Measurements from ENCODE around the gene MSH4. TPM values are rescaled to one million over a fixed set of nuclear protein-coding genes. Genes with fewer than 3 reads are reported as not detected.
"Not testable (repeated sequence)": the region's sequence is repeated elsewhere in the genome, so short reads cannot be mapped to it uniquely, and the experiment has no call there.

MSH4 gene
- total RNA-seq (2014; rRNA removed; shearing (Covaris generic)) = 0.10 TPM in 1 of 2 replicates, not detected in the other
- not detected in 2 replicates for polyA plus RNA-seq (2014; cell fraction: nucleus; rRNA removed)

GRCh38 chr1:75796376-75797272 lies at the start of gene MSH4:
Gene MSH4 (plus strand): TSS chr1:75796882. CDS start chr1:75796986, 104 bp downstream.
- DNase-seq (ENCODE audit: extremely low read depth, low read depth) = no peak

- not testable (repeated sequence) for DNase-seq (ENCODE audit: extremely low read depth, low read depth)
Measured at GRCh38 chr1:75757210-75757609, 39.5 kb upstream of the MSH4 start.

- not testable (repeated sequence) for DNase-seq (ENCODE audit: extremely low read depth, low read depth)
Measured at GRCh38 chr1:75758543-75758942, 38.1 kb upstream of the MSH4 start.

- no peak for DNase-seq (ENCODE audit: extremely low read depth, low read depth)
Measured at GRCh38 chr1:75764057-75764655, 32.5 kb upstream of the MSH4 start.

- DNase-seq (ENCODE audit: extremely low read depth, low read depth) = no peak
Measured at GRCh38 chr1:75765697-75766355, 30.9 kb upstream of the MSH4 start.

GRCh38 chr1:75768016-75768415 lies 28.7 kb upstream of the MSH4 start:
- DNase-seq (ENCODE audit: extremely low read depth, low read depth) = no peak

- DNase-seq (ENCODE audit: extremely low read depth, low read depth) = no peak
Measured at GRCh38 chr1:75770761-75771160, 25.9 kb upstream of the MSH4 start.

- DNase-seq (ENCODE audit: extremely low read depth, low read depth) = no peak
Measured at GRCh38 chr1:75771978-75772377, 24.7 kb upstream of the MSH4 start.

- not testable (repeated sequence) for DNase-seq (ENCODE audit: extremely low read depth, low read depth)
Measured at GRCh38 chr1:75777812-75778211, 18.9 kb upstream of the MSH4 start.

- DNase-seq (ENCODE audit: extremely low read depth, low read depth) = not testable (repeated sequence)
Measured at GRCh38 chr1:75778694-75779093, 18.0 kb upstream of the MSH4 start.

GRCh38 chr1:75780183-75780582 lies 16.5 kb upstream of the MSH4 start:
- not testable (repeated sequence) for DNase-seq (ENCODE audit: extremely low read depth, low read depth)

- DNase-seq (ENCODE audit: extremely low read depth, low read depth) = not testable (repeated sequence)
Measured at GRCh38 chr1:75783920-75784319, 12.8 kb upstream of the MSH4 start.

- no peak for DNase-seq (ENCODE audit: extremely low read depth, low read depth)
Measured at GRCh38 chr1:75785320-75785982, 11.2 kb upstream of the MSH4 start.

GRCh38 chr1:75785983-75786853 lies 10.5 kb upstream of the MSH4 start, which contains the start of gene RABGGTB:
Gene RABGGTB (plus strand): TSS chr1:75786256. CDS start chr1:75786272, 16 bp downstream.
- DNase-seq (ENCODE audit: extremely low read depth, low read depth) = peak; percentile 92

- no peak for DNase-seq (ENCODE audit: extremely low read depth, low read depth)
Measured at GRCh38 chr1:75786901-75787493, 9.7 kb upstream of the MSH4 start.

- no peak for DNase-seq (ENCODE audit: extremely low read depth, low read depth)
Measured at GRCh38 chr1:75787524-75787923, 9.2 kb upstream of the MSH4 start.

- no peak for DNase-seq (ENCODE audit: extremely low read depth, low read depth)
Measured at GRCh38 chr1:75789988-75790387, 6.7 kb upstream of the MSH4 start.

GRCh38 chr1:75791022-75791421 lies 5.7 kb upstream of the MSH4 start:
- no peak for DNase-seq (ENCODE audit: extremely low read depth, low read depth)

GRCh38 chr1:75792091-75792490 lies 4.6 kb upstream of the MSH4 start:
- DNase-seq (ENCODE audit: extremely low read depth, low read depth) = no peak

Data from NCI-H460 (cell line).